ENCODE data around the gene ACR.

ACR gene

GRCh38 chr22:50706481-50707125 lies 31.4 kb upstream of the ACR start:
- Histone ChIP-seq H4K8ac (ENCODE audit: low read length) (no peak overlapping the region), H3K18ac (ENCODE audit: low read depth in 1 of 2, low read length in 2 of 2) (no peak overlapping the region), H3K27me3 (ENCODE audit: control insufficient read depth in 1 of 2, insufficient read depth in 1 of 2, low read length in 2 of 2) (no peaks in the 10 kb centered on the region), H4K91ac (ENCODE audit: low read length) (no peak overlapping the region), H3K9ac (ENCODE audit: low read length) (no peak overlapping the region), H3K4me1 (ENCODE audit: control insufficient read depth, insufficient read depth, low read depth, low read length) (peaks cover 21% of the 10 kb centered on the region), H2BK120ac (ENCODE audit: low read depth, low read length) (no peak overlapping the region), H3K27ac (ENCODE audit: low read length, poor library complexity, severe bottlenecking) (no peak overlapping the region), H2BK12ac (ENCODE audit: low read length in 2 of 2) (no peak overlapping the region), H3K79me1 (replicated peaks; ENCODE audit: low read length, poor library complexity, severe bottlenecking) (no peaks in the 10 kb centered on the region), H2BK15ac (ENCODE audit: low read depth, poor library complexity, severe bottlenecking) (no peak overlapping the region), H3K36me3 (ENCODE audit: control insufficient read depth in 1 of 2, insufficient read depth in 2 of 2, low read depth in 1 of 2, low read length in 2 of 2) (peaks cover 0 to 26% of the 10 kb centered on the region in 2 experiments), H2AK5ac (ENCODE audit: low read length, severe bottlenecking) (no peak overlapping the region), H3K4me2 (ENCODE audit: low read length, poor library complexity, severe bottlenecking) (no peak overlapping the region), H3K14ac (ENCODE audit: low read length in 2 of 2) (no peak overlapping the region), H3K9me3 (ENCODE audit: control insufficient read depth, low read length) (no peaks in the 10 kb centered on the region), H3K4ac (ENCODE audit: low read depth in 1 of 2, low read length in 2 of 2) (no peak overlapping the region), H2BK5ac (ENCODE audit: low read depth, low read length, poor library complexity, severe bottlenecking) (no peak overlapping the region), H3K23ac (ENCODE audit: low read length in 2 of 2) (peak overlapping the region in 1 of 2 experiments; percentile 74), H2AFZ (ENCODE audit: low read depth, low read length) (no peak overlapping the region), H3K4me3 (ENCODE audit: insufficient read depth in 1 of 2, low read depth in 1 of 2, low read length in 2 of 2) (no peak overlapping the region)
- 95% methylated on average over 13 of the region's 14 CpGs for WGBS
- DNase-seq, result no peak

- Histone ChIP-seq H2AFZ (ENCODE audit: low read depth, low read length) (no peak overlapping the region), H3K18ac (ENCODE audit: low read depth in 1 of 2, low read length in 2 of 2) (no peak overlapping the region), H3K4me1 (ENCODE audit: control insufficient read depth, insufficient read depth, low read depth, low read length) (peaks cover 23% of the 10 kb centered on the region), H3K9me3 (ENCODE audit: control insufficient read depth, low read length) (no peaks in the 10 kb centered on the region), H3K23ac (ENCODE audit: low read length in 2 of 2) (no peak overlapping the region), H3K27ac (ENCODE audit: low read length, poor library complexity, severe bottlenecking) (no peak overlapping the region), H3K36me3 (ENCODE audit: control insufficient read depth in 1 of 2, insufficient read depth in 2 of 2, low read depth in 1 of 2, low read length in 2 of 2) (peaks cover 0 to 21% of the 10 kb centered on the region in 2 experiments), H2BK12ac (ENCODE audit: low read length in 2 of 2) (no peak overlapping the region), H3K4me3 (ENCODE audit: insufficient read depth in 1 of 2, low read depth in 1 of 2, low read length in 2 of 2) (no peak overlapping the region), H3K14ac (ENCODE audit: low read length in 2 of 2) (no peak overlapping the region), H3K9ac (ENCODE audit: low read length) (no peak overlapping the region), H2BK5ac (ENCODE audit: low read depth, low read length, poor library complexity, severe bottlenecking) (no peak overlapping the region), H3K4ac (ENCODE audit: low read depth in 1 of 2, low read length in 2 of 2) (no peak overlapping the region), H2BK120ac (ENCODE audit: low read depth, low read length) (no peak overlapping the region), H3K4me2 (ENCODE audit: low read length, poor library complexity, severe bottlenecking) (no peak overlapping the region), H4K91ac (ENCODE audit: low read length) (no peak overlapping the region), H3K79me1 (replicated peaks; ENCODE audit: low read length, poor library complexity, severe bottlenecking) (no peaks in the 10 kb centered on the region), H3K27me3 (ENCODE audit: control insufficient read depth in 1 of 2, insufficient read depth in 1 of 2, low read length in 2 of 2) (no peaks in the 10 kb centered on the region), H4K8ac (ENCODE audit: low read length) (no peak overlapping the region), H2AK5ac (ENCODE audit: low read length, severe bottlenecking) (no peak overlapping the region), H2BK15ac (ENCODE audit: low read depth, poor library complexity, severe bottlenecking) (no peak overlapping the region)
- DNase-seq, result no peak
- WGBS, result 100% methylated on average over 2 of the region's 3 CpGs
Observed at GRCh38 chr22:50708474-50708873, 29.5 kb upstream of the ACR start.

- WGBS, result 99% methylated on average over 6 of the region's 6 CpGs
- no peak overlapping the region for H3K4me2 ChIP-seq (ENCODE audit: low read length, poor library complexity, severe bottlenecking)
- H2BK12ac ChIP-seq (ENCODE audit: low read length in 2 of 2), result no peak overlapping the region
- H3K9ac ChIP-seq (ENCODE audit: low read length), result no peak overlapping the region
- H3K4me1 ChIP-seq (ENCODE audit: control insufficient read depth, insufficient read depth, low read depth, low read length), result peaks cover 23% of the 10 kb centered on the region
- no peaks in the 10 kb centered on the region for H3K9me3 ChIP-seq (ENCODE audit: control insufficient read depth, low read length)
- H3K18ac ChIP-seq (ENCODE audit: low read depth in 1 of 2, low read length in 2 of 2), result no peak overlapping the region
- no peak overlapping the region for H2AFZ ChIP-seq (ENCODE audit: low read depth, low read length)
- H3K36me3 ChIP-seq (ENCODE audit: control insufficient read depth in 1 of 2, insufficient read depth in 2 of 2, low read depth in 1 of 2, low read length in 2 of 2), result peaks cover 0 to 16% of the 10 kb centered on the region in 2 experiments
- H4K8ac ChIP-seq (ENCODE audit: low read length), result no peak overlapping the region
- no peak overlapping the region for H3K23ac ChIP-seq (ENCODE audit: low read length in 2 of 2)
- no peak overlapping the region for H3K14ac ChIP-seq (ENCODE audit: low read length in 2 of 2)
- DNase-seq, result no peak
- no peak overlapping the region for H3K4me3 ChIP-seq (ENCODE audit: insufficient read depth in 1 of 2, low read depth in 1 of 2, low read length in 2 of 2)
- H3K27ac ChIP-seq (ENCODE audit: low read length, poor library complexity, severe bottlenecking), result no peak overlapping the region
- H2BK15ac ChIP-seq (ENCODE audit: low read depth, poor library complexity, severe bottlenecking), result no peak overlapping the region
- no peaks in the 10 kb centered on the region for H3K27me3 ChIP-seq (ENCODE audit: control insufficient read depth in 1 of 2, insufficient read depth in 1 of 2, low read length in 2 of 2)
- H3K4ac ChIP-seq (ENCODE audit: low read depth in 1 of 2, low read length in 2 of 2), result no peak overlapping the region
- H2BK5ac ChIP-seq (ENCODE audit: low read depth, low read length, poor library complexity, severe bottlenecking), result no peak overlapping the region
- no peak overlapping the region for H2BK120ac ChIP-seq (ENCODE audit: low read depth, low read length)
- H4K91ac ChIP-seq (ENCODE audit: low read length), result no peak overlapping the region
- no peaks in the 10 kb centered on the region for H3K79me1 ChIP-seq (replicated peaks; ENCODE audit: low read length, poor library complexity, severe bottlenecking)
- no peak overlapping the region for H2AK5ac ChIP-seq (ENCODE audit: low read length, severe bottlenecking)
Observed at GRCh38 chr22:50708996-50709395, 29.0 kb upstream of the ACR start.

- Histone ChIP-seq H4K8ac (ENCODE audit: low read length) (no peak overlapping the region), H2BK15ac (ENCODE audit: low read depth, poor library complexity, severe bottlenecking) (no peak overlapping the region), H3K9me3 (ENCODE audit: control insufficient read depth, low read length) (no peaks in the 10 kb centered on the region), H2BK120ac (ENCODE audit: low read depth, low read length) (no peak overlapping the region), H3K4me3 (ENCODE audit: insufficient read depth in 1 of 2, low read depth in 1 of 2, low read length in 2 of 2) (no peak overlapping the region), H3K4me2 (ENCODE audit: low read length, poor library complexity, severe bottlenecking) (no peak overlapping the region), H3K27me3 (ENCODE audit: control insufficient read depth in 1 of 2, insufficient read depth in 1 of 2, low read length in 2 of 2) (no peaks in the 10 kb centered on the region), H3K79me1 (replicated peaks; ENCODE audit: low read length, poor library complexity, severe bottlenecking) (no peaks in the 10 kb centered on the region), H2AK5ac (ENCODE audit: low read length, severe bottlenecking) (no peak overlapping the region), H3K9ac (ENCODE audit: low read length) (no peak overlapping the region), H3K4ac (ENCODE audit: low read depth in 1 of 2, low read length in 2 of 2) (no peak overlapping the region), H3K27ac (ENCODE audit: low read length, poor library complexity, severe bottlenecking) (no peak overlapping the region), H3K4me1 (ENCODE audit: control insufficient read depth, insufficient read depth, low read depth, low read length) (peaks cover 18% of the 10 kb centered on the region), H2BK5ac (ENCODE audit: low read depth, low read length, poor library complexity, severe bottlenecking) (no peak overlapping the region), H3K23ac (ENCODE audit: low read length in 2 of 2) (no peak overlapping the region), H3K36me3 (ENCODE audit: control insufficient read depth in 1 of 2, insufficient read depth in 2 of 2, low read depth in 1 of 2, low read length in 2 of 2) (peaks cover 0 to 12% of the 10 kb centered on the region in 2 experiments), H3K18ac (ENCODE audit: low read depth in 1 of 2, low read length in 2 of 2) (no peak overlapping the region), H2AFZ (ENCODE audit: low read depth, low read length) (no peak overlapping the region), H3K14ac (ENCODE audit: low read length in 2 of 2) (no peak overlapping the region), H4K91ac (ENCODE audit: low read length) (no peak overlapping the region), H2BK12ac (ENCODE audit: low read length in 2 of 2) (no peak overlapping the region)
- 82% methylated on average over 6 of the region's 6 CpGs for WGBS
- DNase-seq, result no peak
Observed at GRCh38 chr22:50710221-50710620, 27.8 kb upstream of the ACR start.

Data from mesenchymal stem cell (in vitro differentiated cells and primary cell).